HG02610 (cell line): ENCODE results near the gene FBLN2.

Experiments used
- ATAC-seq: cut with Tn5 transposase; IDR thresholded peaks from one replicate; pipeline ENCODE4 v1.9.1; 2021; ENCODE audit warnings: mild to moderate bottlenecking, moderate library complexity; ENCODE audit not compliant: unreplicated experiment

Gene FBLN2

GRCh38 chr3:13674538-13675185, 125.7 kb downstream of the FBLN2 start:
- ATAC-seq: no peak

GRCh38 chr3:13676356-13677017, 127.6 kb downstream of the FBLN2 start:
- ATAC-seq: no peak

- ATAC-seq: no peak
These were observed 128.3 kb downstream of the FBLN2 start for GRCh38 chr3:13677272-13677671.

DNA sequence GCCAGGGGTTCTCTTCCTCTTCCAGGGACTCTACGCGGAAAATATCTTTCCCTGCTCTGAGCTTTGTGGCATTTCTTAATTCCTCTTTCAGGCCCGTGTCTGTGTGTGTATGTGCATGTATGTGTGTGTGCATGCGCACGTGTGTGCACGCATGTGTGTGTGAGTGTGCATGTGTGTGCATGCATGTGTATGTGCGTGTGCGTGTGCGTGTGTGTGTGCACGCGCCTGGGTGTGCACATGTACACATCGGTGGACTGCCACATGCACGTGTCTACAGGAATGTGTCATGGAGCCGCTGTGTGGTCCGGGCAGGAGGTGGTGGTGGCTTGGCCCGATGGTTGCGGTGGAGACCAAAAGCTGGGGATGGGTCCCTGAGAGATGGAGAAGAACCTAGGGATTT, 133.0 kb downstream of the FBLN2 start:
- ATAC-seq: no peak

GRCh38 chr3:13682331-13683013, 133.5 kb downstream of the FBLN2 start:
- no peak for ATAC-seq

DNA sequence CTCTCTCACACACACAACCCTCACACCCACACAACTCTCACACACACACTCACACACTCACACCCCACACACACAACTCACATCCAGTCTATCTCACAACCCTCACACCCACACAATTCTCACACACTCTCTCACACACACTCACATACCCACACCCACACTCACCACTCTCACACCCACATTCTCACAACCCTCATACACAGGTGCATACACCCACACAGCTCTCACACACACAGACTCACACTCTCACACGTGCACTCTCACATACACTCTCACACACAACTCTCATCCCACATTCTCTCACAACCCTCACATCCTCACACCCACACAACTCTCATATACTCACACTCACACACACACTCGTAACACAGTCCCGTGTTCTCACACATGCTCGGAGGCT, 134.4 kb downstream of the FBLN2 start:
- ATAC-seq: no peak

DNA sequence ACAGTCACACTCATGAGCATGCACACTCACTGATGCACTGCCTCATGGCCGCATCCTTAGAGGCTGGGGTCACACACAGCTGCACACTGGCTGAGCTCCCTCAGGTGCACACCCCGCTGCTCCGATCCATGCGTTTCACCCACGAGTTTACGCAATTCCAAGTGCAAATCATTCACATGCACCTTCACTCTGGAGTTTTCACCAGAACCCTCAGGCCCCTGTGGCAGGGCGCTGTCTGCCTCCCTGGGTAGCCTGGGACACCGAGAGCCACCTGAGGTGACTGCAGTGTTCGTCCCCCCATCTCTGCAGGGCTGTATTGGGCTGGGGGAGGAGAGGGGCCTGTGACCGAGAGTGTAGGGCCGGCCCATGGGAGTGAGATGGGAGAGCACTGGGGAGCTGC, 134.8 kb downstream of the FBLN2 start:
- no peak for ATAC-seq

GRCh38 chr3:13684350-13684749, 135.4 kb downstream of the FBLN2 start:
- ATAC-seq: no peak

DNA sequence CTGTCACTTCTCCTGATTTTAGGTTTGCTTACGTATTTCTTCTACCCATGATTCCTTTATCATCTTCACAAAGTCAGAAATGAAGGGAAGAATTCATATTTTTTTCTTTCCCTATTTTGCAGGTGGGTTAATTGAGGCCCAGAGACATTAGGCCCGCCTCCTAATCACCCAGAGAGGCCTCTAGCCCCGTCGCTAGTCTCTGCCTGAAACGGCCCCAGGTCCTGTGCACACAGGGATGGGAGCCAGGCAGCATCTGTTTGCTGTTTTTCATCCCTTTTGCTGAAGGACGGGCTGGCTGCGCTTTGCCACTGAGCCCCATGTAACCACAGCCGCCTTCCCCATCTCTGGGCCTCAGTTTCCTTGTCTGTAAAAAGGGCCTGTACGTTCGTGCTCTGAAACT, 135.9 kb downstream of the FBLN2 start:
- ATAC-seq: no peak

- ATAC-seq: no peak
These were observed 136.8 kb downstream of the FBLN2 start for GRCh38 chr3:13685721-13686120.

DNA sequence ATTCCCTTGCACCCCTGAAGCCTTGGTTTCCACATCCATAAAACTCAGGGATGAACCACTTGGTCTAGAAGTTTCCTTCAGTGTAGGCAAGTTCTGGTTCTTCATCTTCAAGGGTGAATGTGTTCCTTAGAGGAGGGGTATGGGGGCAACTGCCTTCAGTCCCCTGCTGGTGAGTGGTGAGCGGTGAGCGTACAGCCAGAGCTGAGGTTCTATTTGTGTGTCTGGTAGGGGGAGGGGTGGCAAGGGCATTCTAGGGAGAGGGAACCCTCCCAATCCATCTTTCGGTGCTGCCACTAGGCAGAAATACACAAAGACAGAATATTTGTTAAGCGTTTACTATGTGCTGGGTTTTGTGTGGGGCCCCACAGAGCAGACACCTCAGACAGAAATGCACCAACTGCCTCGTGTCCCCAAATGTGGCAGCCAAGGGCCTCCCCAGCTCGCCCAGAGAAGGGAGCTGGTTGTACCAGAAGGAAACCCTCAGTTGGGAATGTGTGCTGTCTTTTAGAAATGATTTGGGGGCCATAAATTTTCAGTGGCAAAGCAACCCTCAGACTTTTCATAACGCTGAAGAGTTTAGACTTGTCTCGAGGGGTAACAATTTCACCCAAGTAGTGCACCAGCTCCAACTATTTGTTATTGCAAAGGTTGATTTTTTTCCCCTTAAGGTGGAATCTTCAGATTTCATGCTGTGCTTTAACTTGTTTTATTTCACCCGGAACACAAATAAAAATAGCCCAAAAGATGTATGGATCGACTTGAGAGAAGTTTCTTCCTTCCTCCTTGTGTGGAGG, 137.6 kb downstream of the FBLN2 start:
- no peak for ATAC-seq

DNA sequence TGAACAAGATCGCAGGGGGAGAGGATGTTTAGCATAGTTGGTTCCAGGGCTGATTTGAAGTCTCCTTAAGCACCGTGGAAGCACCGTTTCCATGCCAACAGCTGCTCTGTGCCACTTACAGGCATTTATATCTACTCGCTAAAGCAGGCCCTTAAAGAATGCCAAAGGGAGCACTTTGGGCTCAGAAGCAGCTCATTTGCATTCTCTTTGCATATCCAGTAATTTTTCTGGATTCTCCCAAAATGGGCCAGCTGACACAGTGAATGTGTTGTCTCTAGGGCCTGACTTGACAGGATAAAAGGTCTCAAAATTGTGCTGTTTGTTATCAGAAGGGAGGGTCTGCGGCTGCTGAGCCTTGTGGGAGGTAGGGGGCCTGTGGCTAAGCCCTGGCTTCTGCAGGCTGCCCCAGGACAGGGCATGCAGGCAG, 138.6 kb downstream of the FBLN2 start:
- no peak for ATAC-seq
